Posterior cingulate gyrus (tissue), 11 donors: ENCODE results near the gene ARID1B.
"Not testable (repeated sequence)": the region's sequence is repeated elsewhere in the genome, so short reads cannot be mapped to it uniquely, and the experiment has no call there.

Source experiments
- DNase-seq, 10 donors: peaks; one replicate each; pipeline versions ENCODE4 v3.0.0 to v3.0.0-alpha.2; 2020 to 2021; ENCODE audit warnings: mixed read lengths in 3 of 10
- intact Hi-C: fragments of 100-400 bp; cut with DNase I; formaldehyde crosslinking; loops from one replicate; pipeline ENCODE4 v1.15.1; 2023

The ARID1B gene

DNA sequence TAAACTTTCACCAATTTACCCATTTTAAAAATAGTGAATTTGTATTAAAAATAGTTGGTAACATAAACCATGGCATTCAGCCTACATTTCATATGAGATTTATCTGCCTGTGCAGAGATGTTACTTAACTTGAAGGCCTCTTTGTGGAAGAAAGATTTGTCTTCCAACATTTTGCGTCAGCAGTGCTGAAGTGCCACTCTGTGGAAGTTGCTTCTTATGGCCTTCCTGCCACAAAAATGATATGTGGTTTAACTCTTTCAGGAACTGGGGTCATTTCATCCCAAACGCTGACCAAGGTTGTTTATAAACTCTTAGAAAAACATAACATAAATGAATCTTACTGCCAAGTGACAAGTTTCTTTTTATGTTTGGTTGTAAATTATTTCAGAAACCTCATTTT, 246.8 kb downstream of the ARID1B start:
- intact Hi-C loops, result loop anchor here (5.0 to 10.0 kb wide), 3 partner anchors 163 to 459 kb away; no protein-coding TSS in a partner anchor
- DNase-seq, result no peak

DNA sequence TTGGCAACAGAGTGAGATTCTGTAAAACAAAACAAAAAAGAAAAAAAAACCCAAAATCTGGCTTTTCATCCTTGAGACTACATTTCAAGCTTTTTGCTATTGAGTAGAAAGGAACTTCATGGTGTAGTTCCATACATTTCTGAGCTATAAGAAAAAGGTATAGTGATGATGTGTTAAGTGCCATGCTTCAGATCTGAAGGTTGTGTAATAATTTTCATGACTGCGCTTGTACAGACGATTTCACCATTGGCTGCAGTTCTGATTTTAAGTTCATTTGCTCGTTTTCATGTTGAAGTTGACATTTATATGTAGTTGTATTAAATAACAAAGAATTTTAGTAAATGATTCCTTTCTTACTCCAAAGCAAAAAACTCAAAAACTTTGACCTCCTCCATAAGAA, 247.6 kb downstream of the ARID1B start:
- intact Hi-C loops, result loop anchor here (5.0 to 10.0 kb wide), 3 partner anchors 163 to 460 kb away; no protein-coding TSS in a partner anchor
- DNase-seq, result no peak

DNA sequence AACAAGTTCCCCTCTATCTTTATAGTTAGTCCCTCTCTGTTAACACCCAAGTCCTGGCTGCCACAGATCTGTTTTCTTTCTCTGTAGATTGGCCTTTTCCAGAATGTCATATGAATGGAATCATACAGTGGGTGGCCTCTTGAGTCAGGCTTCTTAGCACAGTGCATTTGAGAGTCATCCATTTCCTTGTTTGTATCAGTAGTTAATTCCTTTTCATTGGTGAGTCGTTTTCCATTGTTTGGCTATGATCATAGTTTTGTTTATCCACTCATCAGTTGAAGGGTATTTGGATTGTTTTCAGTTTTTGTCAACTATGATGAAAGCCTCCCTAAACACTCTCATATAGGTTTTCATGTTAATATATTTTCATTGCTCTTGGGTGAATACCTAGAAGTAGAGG, 248.3 kb downstream of the ARID1B start:
- intact Hi-C loops, result loop anchor here (10.0 kb wide), 1 partner anchor 461 kb away; no protein-coding TSS in a partner anchor
- DNase-seq, result no peak

DNA sequence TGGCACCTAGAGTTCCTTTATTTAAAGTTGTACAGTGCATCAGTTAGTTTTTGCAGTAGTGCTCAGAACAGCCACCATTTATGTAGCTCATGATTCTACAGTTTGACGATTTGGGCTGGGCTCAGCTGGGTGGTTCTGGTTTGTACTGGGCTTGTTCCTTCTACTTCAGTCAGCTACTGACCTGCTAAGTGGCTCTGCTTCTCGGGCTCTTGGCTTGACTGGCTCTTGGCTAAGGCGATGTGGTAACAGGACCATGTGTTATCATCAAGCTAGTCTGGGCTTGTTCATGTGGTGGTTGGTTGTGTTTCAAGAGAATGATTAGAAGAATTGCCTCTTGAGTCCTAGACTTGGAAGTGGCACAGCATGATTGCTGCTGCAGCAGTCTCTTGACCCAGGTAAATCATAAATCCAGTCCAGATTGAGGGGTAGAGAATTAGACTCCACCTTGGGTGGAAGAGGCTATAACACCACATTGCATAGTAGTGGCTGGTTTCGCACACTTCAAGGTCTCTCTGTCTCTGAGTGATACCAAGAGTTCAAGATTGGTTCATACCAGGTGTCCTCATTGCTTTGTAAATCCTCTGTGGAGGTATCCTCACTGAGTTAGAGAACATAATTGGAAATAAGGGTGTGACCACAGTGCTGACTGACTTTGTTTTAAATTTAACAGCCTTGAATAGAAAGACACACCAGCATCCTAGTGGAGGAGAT, 253.0 kb downstream of the ARID1B start:
- intact Hi-C loops, result loop anchor here (10.0 kb wide), 1 partner anchor 465 kb away; no protein-coding TSS in a partner anchor

DNA sequence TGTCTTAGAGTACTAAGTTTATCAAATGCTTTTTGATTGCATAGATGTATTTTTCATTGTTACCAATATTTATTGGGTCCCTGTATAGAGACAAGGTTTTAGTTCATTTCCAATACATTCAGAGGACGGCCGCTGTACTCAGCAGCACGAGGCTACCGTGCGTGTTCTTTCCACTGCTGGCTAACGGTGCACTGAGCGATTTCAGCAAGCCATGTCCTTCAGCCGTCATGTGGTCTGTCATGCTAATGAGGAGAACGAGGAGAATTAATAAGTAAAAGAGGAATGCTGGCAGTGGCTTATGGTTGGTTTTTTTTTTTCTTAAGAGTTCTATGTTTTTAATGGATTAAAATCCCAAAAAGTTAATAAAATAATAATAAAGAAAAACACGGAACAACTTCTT, 253.6 kb downstream of the ARID1B start:
- intact Hi-C loops, result no loop called here

More for the DNA sequence above, 253.0 kb downstream of the ARID1B start:
- DNase-seq, result no peak

DNA sequence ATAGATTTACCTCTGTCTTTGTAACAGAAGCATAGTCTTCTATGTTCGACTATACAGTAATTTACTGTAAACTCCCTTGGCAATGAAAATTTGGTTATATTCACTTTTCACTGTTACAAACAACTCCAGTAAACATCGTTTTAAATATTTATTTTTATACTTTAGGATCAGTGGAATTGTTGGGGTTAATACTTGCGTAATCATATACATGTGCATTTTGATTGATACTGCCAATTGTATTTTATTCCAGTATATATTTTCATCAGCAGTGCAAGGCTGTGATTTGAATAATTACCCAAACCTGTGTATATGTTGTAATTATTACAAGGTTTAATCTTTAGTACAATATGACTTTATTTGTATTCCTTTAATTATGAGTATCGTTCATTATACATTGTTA, 255.7 kb downstream of the ARID1B start:
- intact Hi-C loops, result no loop called here

More for the DNA sequence above, 253.6 kb downstream of the ARID1B start:
- peak in 4 of 10 donors; percentile 34 to 85 (median 57) for DNase-seq

DNA sequence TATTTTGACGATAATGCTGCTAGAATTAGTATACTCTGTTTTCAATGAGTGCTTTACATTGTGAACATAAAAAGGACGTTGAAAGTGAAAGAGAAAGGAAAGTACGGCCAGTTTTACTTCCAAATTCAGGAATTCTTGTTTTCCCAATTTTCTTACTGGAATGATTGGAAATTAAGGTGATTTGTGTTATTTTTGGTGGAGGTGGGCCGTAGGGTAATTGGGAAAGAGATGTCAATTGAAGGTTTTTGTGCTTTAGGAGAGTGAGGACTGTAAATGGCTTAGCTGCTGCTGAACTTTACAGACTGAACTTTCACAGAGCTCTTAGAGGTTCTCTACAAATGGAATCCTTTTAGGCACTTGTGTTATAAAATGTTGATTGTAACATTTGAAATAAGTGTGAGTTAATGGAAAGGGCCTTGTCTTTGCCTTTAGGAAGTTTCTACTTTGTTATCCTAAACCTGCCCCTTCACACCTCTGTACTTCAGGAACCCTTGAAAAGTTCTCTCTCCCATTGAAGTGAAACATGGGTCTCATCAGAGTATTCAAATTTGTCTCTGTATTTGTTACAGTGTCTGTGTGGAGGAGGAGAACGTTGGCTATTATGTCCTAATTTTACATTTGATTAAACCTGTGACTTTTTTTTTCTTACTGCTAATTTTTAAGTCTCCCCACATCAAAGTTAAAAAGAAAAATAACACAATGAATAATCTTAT, 256.4 kb downstream of the ARID1B start:
- DNase-seq, result no peak
- intact Hi-C loops, result no loop called here

More for the DNA sequence above, 255.7 kb downstream of the ARID1B start:
- no peak for DNase-seq

DNA sequence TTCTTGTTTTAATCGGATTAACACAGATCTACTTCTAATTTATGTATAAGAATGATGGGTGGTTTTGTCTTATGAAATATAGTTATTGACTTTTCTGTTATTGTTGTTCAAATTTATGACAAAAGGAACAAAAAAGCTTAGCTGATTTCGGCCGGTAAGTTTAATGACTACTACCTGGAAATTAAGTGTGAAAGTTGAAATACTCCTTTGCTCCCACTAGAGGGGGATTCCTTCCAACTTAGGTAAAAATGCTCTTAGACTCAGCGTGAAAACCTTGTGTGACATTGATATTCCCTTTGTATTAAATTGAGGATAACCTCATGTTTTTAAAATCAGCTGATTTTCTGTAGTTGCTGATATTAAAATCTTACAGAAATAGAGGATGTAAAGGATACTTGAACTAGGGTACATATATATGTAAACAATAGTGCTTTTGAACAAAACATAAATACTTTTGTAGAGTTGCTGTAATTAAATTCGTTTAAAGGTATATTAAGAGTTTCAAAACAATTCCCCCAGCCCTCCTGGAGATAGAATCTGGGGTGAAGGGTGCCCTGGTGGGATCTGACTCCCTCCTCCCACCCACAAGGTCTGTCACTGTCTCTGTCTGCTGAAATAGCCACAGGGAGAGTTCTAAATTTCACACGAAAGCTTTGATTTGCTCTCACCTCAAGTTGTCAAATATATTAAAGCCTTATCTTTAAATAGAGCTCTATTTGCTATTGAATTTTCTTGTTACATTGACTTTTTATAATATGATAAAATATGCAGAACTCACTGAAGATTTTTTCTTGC, 257.5 kb downstream of the ARID1B start:
- no peak for DNase-seq
- intact Hi-C loops, result no loop called here

DNA sequence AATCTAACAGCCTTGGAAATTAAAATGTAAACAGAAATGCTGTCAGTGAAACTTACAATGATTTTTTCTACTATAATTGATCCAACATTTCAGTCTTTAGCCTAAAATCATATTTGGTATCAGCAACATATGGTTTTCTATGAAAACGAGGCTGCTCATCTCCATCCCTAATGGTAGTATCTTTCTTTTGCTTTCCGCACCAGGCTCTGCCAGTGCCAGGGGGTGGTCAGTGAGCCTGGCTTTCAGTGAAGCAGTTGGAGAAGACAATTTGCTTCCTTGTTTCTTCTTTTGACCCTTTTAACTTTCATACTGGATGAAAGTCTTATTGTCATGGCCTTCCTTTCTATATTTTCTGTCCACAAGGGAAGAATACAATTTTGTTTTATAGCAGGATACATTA, 258.4 kb downstream of the ARID1B start:
- DNase-seq, result peak in 2 of 10 donors; percentile 32 to 78
- intact Hi-C loops, result no loop called here

DNA sequence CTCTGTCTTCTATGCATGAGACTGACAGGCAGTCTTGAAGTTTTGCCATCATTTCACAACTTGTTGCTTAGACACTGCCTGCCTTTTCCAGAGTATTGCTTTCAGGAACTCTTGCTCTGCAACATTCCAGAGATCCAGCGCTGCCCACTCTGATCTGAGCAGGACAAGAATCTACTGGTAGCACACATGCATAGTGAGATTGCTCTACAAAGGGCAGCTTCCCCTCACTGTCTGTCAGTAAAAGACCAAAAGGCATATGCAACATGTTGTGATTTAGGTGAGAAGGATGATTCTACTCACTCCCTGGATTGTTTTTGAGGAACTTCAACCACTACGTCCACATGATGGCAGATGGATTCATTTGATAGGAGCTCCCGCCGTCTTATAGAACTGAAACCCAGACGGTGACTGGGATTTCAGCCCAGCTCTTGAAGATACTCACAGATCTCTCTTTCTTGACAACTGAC, 259.1 kb downstream of the ARID1B start:
- intact Hi-C loops, result no loop called here
- DNase-seq, result no peak

DNA sequence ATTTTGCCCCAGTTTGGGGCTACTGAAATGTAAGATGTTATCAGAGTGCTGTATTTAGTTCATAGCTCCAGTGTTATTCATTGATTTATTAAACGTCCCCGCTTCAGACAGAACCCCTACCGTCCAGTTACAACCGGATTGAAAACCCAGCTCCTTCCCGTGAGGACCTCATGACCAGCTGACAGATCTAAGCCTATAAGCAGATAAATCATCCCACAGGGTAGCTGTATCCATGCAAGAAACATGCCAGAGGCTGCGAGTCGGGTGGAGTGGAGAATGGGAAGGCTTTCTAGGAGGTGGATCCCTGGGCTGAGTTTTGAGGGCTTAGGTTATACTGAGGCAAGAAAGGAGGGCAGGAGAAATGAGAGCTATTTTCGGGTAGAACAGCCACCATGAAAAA, 260.0 kb downstream of the ARID1B start:
- DNase-seq, result no peak
- intact Hi-C loops, result no loop called here

DNA sequence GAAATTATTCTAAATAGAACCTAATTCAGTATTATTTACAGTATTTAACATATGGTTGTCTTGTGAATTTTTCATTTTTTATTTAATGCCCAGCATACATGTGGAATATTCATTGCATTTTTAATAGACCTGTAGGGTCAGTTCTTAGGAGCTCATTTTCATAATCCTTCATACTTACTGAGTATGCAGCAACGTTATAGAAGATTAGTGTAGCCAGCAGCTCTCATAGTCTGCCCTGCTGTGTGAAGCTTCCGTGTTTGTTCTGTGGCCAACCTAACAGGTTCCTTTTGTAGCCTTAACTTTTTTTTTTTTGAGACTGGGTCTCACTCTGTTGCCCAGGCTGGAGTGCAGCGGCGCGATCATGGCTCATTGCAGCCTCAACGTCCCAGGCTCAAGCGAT, 261.4 kb downstream of the ARID1B start:
- DNase-seq, result no peak
- intact Hi-C loops, result no loop called here

DNA sequence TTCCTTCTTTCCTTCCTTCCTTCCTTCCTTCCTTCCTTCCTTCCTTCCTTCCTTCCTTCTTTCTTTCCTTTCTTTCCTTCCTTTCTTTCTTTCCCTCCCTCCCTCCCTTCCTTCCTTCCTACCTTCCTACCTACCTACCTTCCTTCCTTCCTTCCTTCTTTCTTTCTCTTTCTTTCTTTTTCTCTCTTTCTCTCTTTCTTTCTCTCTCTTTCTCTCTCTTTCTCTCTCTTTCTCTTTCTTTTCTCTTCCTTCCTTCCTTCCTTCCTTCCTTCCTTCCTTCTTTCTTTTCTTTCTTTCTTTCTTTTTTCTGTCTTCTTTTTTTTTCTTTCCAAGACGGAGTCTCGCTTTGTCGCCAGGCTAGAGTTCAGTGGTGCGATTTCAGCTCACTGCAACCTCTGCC, 262.5 kb downstream of the ARID1B start:
- intact Hi-C loops, result loop anchor here (10.0 kb wide), 1 partner anchor 235 kb away; no protein-coding TSS in a partner anchor
- not testable (repeated sequence) for DNase-seq

DNA sequence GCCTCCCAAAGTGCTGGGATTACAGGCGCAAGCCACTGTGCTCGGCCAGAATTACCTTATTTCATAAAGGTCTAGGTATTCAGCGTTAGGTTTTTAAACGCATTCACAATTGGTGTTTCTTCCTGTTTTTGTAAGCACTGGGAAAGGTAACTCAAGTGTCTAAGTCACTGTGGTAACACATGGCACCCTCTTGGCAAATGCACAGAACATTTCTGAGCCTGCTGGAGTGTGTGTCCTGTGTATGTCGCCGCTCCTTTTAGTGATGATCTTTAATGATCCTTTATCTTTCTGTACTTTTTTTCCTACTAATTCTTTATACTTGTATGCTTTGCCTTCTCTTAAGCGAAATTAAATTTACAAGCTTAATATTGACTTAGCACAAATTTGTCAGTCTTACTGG, 263.0 kb downstream of the ARID1B start:
- intact Hi-C loops, result loop anchor here (10.0 kb wide), 1 partner anchor 235 kb away; no protein-coding TSS in a partner anchor
- no peak for DNase-seq

DNA sequence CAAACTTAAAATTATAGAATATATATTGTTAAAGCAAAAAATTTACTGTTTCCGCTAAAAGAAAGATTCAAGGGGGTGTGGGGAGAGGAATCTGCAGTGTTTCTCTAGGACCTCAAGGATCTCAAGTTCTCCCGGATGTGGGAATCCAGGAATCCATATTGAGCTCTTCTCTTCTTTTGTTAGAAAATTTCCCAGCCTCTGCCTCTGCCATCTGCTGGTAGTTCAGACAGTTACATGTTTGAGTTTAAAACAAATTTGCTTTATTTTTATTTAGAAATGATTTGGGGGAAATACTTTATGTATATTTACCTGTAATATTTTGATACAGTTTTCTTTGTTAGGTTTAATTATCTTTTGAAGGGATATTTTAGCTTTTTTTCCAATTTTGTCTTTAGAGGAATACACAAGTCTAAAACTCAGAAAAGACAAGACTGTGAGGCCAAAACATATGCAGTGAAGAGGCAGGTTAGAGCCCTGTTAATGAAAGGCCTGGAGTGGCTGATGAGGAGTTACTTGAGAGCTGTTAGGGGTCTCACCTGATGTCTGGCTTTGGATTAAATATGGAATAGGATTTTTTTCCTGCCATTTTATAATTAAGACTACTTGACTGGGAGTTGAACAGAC, 268.8 kb downstream of the ARID1B start:
- no peak for DNase-seq
- intact Hi-C loops, result loop anchor here (5.0 to 10.0 kb wide), 2 partner anchors 136 to 229 kb away; no protein-coding TSS in a partner anchor

DNA sequence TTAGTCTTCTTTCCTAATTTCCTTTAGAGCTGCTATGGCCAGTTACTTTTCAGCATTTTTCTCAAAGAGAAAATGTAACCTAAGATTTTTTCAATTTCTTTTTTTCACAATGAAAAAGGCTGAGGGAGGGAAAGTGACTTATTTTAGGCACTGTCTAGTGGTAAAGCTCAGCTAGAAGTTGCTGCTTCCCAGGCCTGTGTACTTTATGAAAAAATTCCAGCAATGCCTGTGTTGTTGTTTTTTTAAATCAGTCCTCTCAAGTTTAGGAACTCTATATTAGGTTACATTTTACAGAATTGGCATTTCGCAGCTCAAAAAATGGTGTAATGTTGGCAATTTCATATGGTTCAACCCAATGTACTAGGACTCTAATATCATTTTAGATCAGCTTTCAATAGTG, 269.6 kb downstream of the ARID1B start:
- intact Hi-C loops, result loop anchor here (5.0 to 10.0 kb wide), 2 partner anchors 136 to 228 kb away; no protein-coding TSS in a partner anchor

DNA sequence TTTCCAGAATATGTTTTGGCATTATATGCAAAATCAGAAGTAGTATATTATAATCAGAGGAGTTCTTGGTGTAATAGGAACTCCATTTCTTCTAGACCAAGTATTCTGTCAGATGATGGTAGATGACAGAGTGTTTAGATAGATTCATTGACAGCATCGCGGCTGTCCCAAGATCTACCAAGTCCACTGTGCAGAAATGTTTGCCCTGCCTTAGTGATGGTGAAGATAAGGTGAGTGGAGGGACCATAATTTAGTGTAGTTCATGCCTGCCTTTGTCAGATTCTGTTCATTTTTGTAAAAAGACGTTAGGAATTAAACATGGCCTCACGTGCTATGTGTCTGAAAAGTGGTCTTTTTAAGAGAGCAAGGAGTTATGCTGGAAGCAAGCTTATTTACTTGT, 270.1 kb downstream of the ARID1B start:
- intact Hi-C loops, result loop anchor here (5.0 to 10.0 kb wide), 2 partner anchors 135 to 227 kb away; no protein-coding TSS in a partner anchor

More for the DNA sequence above, 269.6 kb downstream of the ARID1B start:
- no peak for DNase-seq

DNA sequence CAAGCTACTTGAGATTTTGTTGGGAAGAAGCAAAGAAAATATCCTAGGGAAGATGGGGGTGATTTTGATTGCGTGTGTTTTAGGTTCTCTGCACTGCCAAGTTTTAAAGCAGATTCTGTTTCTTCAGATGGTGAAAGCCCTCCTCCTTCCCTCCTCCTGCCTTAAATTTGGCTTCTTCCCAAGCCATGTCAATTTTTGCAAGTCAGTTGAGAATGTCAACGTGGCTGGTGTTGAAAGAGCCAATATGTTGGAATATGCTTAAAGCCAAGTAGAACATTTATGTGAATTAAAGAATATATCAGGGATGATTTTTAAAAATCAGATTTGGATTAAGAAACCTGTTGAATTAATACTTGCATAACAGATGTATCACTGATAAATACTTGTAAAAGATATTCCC, 270.8 kb downstream of the ARID1B start:
- intact Hi-C loops, result loop anchor here (5.0 to 10.0 kb wide), 2 partner anchors 134 to 227 kb away; no protein-coding TSS in a partner anchor
- no peak for DNase-seq

More for the DNA sequence above, 270.1 kb downstream of the ARID1B start:
- no peak for DNase-seq

DNA sequence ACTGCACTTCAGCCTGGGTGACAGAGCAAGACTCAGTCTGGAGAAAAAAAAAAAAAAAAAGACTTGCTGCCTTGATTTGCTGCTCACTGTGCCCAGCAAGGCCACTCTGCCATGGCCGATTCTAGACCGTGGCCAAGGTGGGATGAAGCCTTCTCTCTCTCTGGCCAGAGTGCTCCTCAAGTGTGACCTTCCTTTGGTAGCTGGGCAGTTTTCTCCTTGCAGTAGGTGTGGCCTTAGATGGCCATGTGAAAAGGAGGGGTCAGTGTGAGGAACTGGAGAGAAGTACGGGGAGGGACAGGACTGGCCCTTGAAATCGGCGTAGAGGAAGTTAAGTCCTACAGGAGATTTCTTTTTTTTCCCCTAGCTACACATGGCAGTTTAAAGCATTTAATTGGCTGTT, 272.0 kb downstream of the ARID1B start:
- intact Hi-C loops, result loop anchor here (5.0 to 10.0 kb wide), 2 partner anchors 133 to 226 kb away; no protein-coding TSS in a partner anchor
- no peak for DNase-seq
